ENCODE data around the gene PHKG2.

- TF ChIP-seq, protein P1, sequence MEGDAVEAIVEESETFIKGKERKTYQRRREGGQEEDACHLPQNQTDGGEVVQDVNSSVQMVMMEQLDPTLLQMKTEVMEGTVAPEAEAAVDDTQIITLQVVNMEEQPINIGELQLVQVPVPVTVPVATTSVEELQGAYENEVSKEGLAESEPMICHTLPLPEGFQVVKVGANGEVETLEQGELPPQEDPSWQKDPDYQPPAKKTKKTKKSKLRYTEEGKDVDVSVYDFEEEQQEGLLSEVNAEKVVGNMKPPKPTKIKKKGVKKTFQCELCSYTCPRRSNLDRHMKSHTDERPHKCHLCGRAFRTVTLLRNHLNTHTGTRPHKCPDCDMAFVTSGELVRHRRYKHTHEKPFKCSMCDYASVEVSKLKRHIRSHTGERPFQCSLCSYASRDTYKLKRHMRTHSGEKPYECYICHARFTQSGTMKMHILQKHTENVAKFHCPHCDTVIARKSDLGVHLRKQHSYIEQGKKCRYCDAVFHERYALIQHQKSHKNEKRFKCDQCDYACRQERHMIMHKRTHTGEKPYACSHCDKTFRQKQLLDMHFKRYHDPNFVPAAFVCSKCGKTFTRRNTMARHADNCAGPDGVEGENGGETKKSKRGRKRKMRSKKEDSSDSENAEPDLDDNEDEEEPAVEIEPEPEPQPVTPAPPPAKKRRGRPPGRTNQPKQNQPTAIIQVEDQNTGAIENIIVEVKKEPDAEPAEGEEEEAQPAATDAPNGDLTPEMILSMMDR (IDR thresholded peaks at IDR 0.05; ENCODE audit: low read depth, low read length) = no peak
- TF ChIP-seq POLR2A (IDR thresholded peaks at IDR 0.05; ENCODE audit: extremely low read depth, insufficient read length) = no peak
These were observed 9.1 kb downstream of the PHKG2 start for GRCh38 chr16:30757316-30757715.

All from NB4 (cell line).